Nephron progenitor cell (in vitro differentiated cells): Measurements from ENCODE around the gene PNCK.

Experiments used
- DNase-seq: peaks from one replicate; pipeline ENCODE4 v3.0.0; 2021
- H3K27ac Mint-ChIP-seq: 2 replicates; pipeline ENCODE4 v1.8.0; 2021; ENCODE audit warnings: mild to moderate bottlenecking, moderate library complexity, mixed read lengths
- H3K27me3 Mint-ChIP-seq: 2 replicates; pipeline ENCODE4 v1.8.0; 2021; ENCODE audit warnings: mild to moderate bottlenecking, low read depth, mixed read lengths; ENCODE audit not compliant: poor library complexity
- H3K36me3 Mint-ChIP-seq: 2 replicates; pipeline ENCODE4 v1.8.0; 2021; ENCODE audit warnings: low read depth, mixed read lengths
- H3K4me1 Mint-ChIP-seq: 2 replicates; pipeline ENCODE4 v1.8.0; 2021; ENCODE audit warnings: mixed read lengths
- H3K4me3 Mint-ChIP-seq: 2 replicates; pipeline ENCODE4 v1.8.0; 2021; ENCODE audit warnings: mild to moderate bottlenecking, moderate library complexity, mixed read lengths
- H3K9me3 Mint-ChIP-seq: 2 replicates; pipeline ENCODE4 v1.8.0; 2021; ENCODE audit warnings: mild to moderate bottlenecking, moderate library complexity, mixed read lengths
- CTCF ChIP-seq: fragments of 200-600 bp; sonication (generic); IDR thresholded peaks from 2 replicates; pipeline ENCODE4 v1.5.0; 2021; ENCODE audit warnings: antibody characterized with exemption

PNCK gene

GRCh38 chrX:153665726-153666306 is 7.8 kb downstream of the PNCK start:
- Mint-ChIP-seq H3K9me3 (peaks cover 53% of the 10 kb centered on the region), H3K4me1 (peaks cover 3% of the 10 kb centered on the region), H3K4me3 (no peak overlapping the region), H3K27me3 (peaks cover 73% of the 10 kb centered on the region), H3K27ac (no peak overlapping the region), H3K36me3 (no peaks in the 10 kb centered on the region)
- no peak for TF ChIP-seq CTCF
- no peak for DNase-seq

- TF ChIP-seq CTCF: peak; percentile 34
- peak; percentile 63 for DNase-seq
- H3K4me1 Mint-ChIP-seq: no peaks in the 10 kb centered on the region
- peaks cover 5% of the 10 kb centered on the region for H3K36me3 Mint-ChIP-seq
- H3K27me3 Mint-ChIP-seq: peaks cover 84% of the 10 kb centered on the region
- no peak overlapping the region for H3K27ac Mint-ChIP-seq
- H3K4me3 Mint-ChIP-seq: no peak overlapping the region
- peaks cover 64% of the 10 kb centered on the region for H3K9me3 Mint-ChIP-seq
Observed at GRCh38 chrX:153662266-153662665, 11.3 kb downstream of the PNCK start.

GRCh38 chrX:153659268-153659667 is 14.3 kb downstream of the PNCK start:
- Mint-ChIP-seq H3K9me3 (peaks cover 67% of the 10 kb centered on the region), H3K36me3 (peaks cover 5% of the 10 kb centered on the region), H3K4me1 (no peaks in the 10 kb centered on the region), H3K27ac (no peak overlapping the region), H3K4me3 (no peak overlapping the region), H3K27me3 (peaks cover 68% of the 10 kb centered on the region)
- no peak for DNase-seq
- no peak for TF ChIP-seq CTCF

- DNase-seq: no peak
Observed at GRCh38 chrX:153657161-153657560, 16.5 kb downstream of the PNCK start.

GRCh38 chrX:153653556-153653955 is 20.1 kb downstream of the PNCK start:
- TF ChIP-seq CTCF: no peak
- H3K9me3 Mint-ChIP-seq: peaks cover 69% of the 10 kb centered on the region
- DNase-seq: no peak
- H3K27me3 Mint-ChIP-seq: peaks cover 24% of the 10 kb centered on the region
- peaks cover 8% of the 10 kb centered on the region for H3K4me1 Mint-ChIP-seq
- H3K4me3 Mint-ChIP-seq: no peak overlapping the region
- peaks cover 4% of the 10 kb centered on the region for H3K36me3 Mint-ChIP-seq
- H3K27ac Mint-ChIP-seq: no peak overlapping the region

More at GRCh38 chrX:153657161-153657560, 16.5 kb downstream of the PNCK start:
- peaks cover 5% of the 10 kb centered on the region for H3K36me3 Mint-ChIP-seq
- peaks cover 80% of the 10 kb centered on the region for H3K9me3 Mint-ChIP-seq
- no peak overlapping the region for H3K4me3 Mint-ChIP-seq
- peaks cover 47% of the 10 kb centered on the region for H3K27me3 Mint-ChIP-seq
- H3K4me1 Mint-ChIP-seq: no peaks in the 10 kb centered on the region
- TF ChIP-seq CTCF: no peak
- no peak overlapping the region for H3K27ac Mint-ChIP-seq

- no peak overlapping the region for H3K27ac Mint-ChIP-seq
Observed at GRCh38 chrX:153651540-153652079, 22.0 kb downstream of the PNCK start.

More at GRCh38 chrX:153651540-153652079, 22.0 kb downstream of the PNCK start:
- H3K36me3 Mint-ChIP-seq: peaks cover 4% of the 10 kb centered on the region
- H3K4me3 Mint-ChIP-seq: no peak overlapping the region
- no peak for DNase-seq
- peaks cover 56% of the 10 kb centered on the region for H3K9me3 Mint-ChIP-seq
- peaks cover 22% of the 10 kb centered on the region for H3K27me3 Mint-ChIP-seq
- H3K4me1 Mint-ChIP-seq: peaks cover 8% of the 10 kb centered on the region
- peak; percentile 32 for TF ChIP-seq CTCF
